ENCODE data around the gene SERPINF2.
"Not testable (repeated sequence)": the region's sequence is repeated elsewhere in the genome, so short reads cannot be mapped to it uniquely, and the experiment has no call there.

The SERPINF2 gene

DNA sequence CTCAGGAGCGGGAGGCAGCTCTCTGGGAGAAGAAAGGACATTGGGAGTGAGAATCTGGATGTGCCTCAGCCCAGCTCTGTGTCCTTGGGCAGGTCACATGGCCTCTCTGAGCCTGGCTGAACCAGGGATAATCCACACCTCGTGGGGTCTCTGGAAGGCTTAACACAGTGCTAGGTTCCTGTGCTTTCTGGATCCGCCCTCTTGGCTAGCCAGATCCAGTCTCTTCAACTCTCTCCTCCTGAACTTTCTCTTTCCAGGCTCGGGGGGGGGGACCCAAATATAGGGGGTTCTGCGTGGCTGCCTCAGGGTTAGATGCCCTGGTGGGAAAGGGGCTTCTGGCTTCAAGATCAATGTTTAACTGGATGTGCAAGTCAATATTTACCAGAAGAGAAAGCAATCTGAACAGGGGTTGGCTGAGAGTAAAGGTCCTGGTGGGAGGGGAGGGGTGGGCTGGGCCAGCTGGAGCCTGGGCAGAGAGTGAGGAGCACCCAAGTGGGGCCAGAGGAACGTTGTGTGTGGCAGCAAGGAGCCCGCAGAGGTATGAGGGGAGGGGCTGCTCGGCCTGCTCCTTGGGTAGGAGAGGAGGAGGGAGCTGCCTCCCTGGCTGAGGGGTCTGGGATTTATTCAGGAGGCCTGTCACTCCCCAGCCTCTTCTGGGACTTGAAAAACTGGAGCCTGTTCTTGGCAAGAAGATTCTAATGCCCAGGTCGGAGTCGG lies at the start of gene SERPINF2:
SERPINF2 (plus strand) TSS at position 501 of the 717 bp plus-strand sequence. CDS start 2,125 bp downstream, outside the sequence.
- Histone ChIP-seq H3K27ac (ENCODE audit: low read depth, low read length) (no peak within 1 kb of the TSS), H3K9ac (ENCODE audit: low read length) (no peak within 1 kb of the TSS), H3K4me3 (ENCODE audit: low read depth, low read length) (no peak within 1 kb of the TSS), H3K9me3 (ENCODE audit: control insufficient read depth, insufficient read depth, low read depth, low read length) (peaks cover 9% of the 10 kb centered on the region; the same call in 1 of the 2 replicates), H3K36me3 (ENCODE audit: control insufficient read depth, insufficient read depth, low read length) (peaks cover under 1% of the 10 kb centered on the region; the same call in 1 of the 2 replicates), H3K27me3 (ENCODE audit: control insufficient read depth, insufficient read depth, low read length) (no peaks in the 10 kb centered on the region; the same call in 1 of the 2 replicates), H3K4me1 (ENCODE audit: control insufficient read depth, insufficient read depth, low read length) (peaks cover 8% of the 10 kb centered on the region; the same call in 1 of the 2 replicates)

DNA sequence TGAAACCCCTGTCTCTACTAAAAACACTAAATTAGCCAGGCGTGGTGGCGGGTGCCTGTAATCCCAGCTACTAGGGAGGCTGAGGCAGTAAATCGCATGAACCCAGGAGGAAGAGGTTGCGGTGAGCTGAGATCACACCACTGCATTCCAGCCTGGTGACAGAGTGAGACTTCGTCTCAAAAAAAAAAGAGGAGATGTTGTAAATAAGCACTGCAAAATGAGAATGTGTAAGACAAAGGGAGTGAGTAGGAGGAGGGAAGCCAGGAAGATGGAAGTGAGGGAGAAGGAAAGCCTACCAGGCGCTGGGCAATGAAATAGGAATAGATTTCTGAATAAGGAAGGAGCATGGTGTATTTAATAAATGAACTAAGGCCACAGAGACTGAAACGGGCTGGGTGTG lies 49.3 kb upstream of the SERPINF2 start:
- peaks cover 2% of the 10 kb centered on the region; the same call in 1 of the 2 replicates for H3K9me3 ChIP-seq (ENCODE audit: control insufficient read depth, insufficient read depth, low read depth, low read length)
- H3K27me3 ChIP-seq (ENCODE audit: control insufficient read depth, insufficient read depth, low read length), result no peaks in the 10 kb centered on the region
- no peak overlapping the region for H3K4me3 ChIP-seq (ENCODE audit: low read depth, low read length)
- H3K9ac ChIP-seq (ENCODE audit: low read length), result no peak overlapping the region
- H3K27ac ChIP-seq (ENCODE audit: low read depth, low read length), result no peak overlapping the region
- no peaks in the 10 kb centered on the region for H3K4me1 ChIP-seq (ENCODE audit: control insufficient read depth, insufficient read depth, low read length)
- H3K36me3 ChIP-seq (ENCODE audit: control insufficient read depth, insufficient read depth, low read length), result no peaks in the 10 kb centered on the region

DNA sequence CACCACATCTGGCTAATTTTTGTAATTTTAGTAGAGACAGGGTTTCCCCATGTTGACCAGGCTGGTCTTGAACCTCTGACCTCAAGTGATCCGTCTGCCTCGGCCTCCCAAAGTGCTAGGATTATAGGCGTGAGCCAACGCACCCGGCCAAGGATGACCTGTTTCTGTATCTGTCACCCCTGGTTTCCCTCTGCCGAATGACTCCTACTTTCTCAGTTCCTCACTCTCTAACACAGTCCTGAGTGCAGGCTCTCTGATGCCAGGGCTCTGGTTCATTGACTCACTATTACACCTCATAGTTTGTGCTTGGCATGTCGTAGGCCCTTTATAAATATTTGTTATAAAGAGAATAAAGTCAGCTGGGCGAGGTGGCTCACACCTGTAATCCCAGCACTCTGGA lies 47.3 kb upstream of the SERPINF2 start:
- Histone ChIP-seq H3K27me3 (ENCODE audit: control insufficient read depth, insufficient read depth, low read length) (no peaks in the 10 kb centered on the region), H3K9me3 (ENCODE audit: control insufficient read depth, insufficient read depth, low read depth, low read length) (peaks cover 2% of the 10 kb centered on the region; the same call in 1 of the 2 replicates), H3K36me3 (ENCODE audit: control insufficient read depth, insufficient read depth, low read length) (no peaks in the 10 kb centered on the region), H3K4me1 (ENCODE audit: control insufficient read depth, insufficient read depth, low read length) (no peaks in the 10 kb centered on the region), H3K9ac (ENCODE audit: low read length) (no peak overlapping the region), H3K27ac (ENCODE audit: low read depth, low read length) (no peak overlapping the region), H3K4me3 (ENCODE audit: low read depth, low read length) (no peak overlapping the region)

DNA sequence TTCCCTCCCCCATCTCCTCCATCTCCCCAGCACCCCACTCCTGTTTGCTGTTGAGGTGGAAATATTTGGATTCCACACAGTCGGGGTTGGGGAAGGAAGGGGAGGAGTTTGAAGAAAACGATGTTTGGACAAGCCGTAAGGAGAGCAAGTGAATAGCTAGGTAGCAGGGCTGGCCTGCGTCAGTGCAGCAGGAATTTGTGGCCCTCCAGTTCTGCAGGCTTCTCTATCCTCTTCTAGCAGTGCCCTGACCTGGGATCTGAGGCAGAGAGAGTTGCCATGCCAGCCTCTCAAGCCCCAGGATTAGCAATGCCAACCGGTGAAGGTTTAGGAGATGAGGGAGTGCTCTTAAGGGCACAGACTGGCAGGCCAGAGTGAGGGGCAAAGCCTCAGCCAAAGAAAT lies 45.0 kb upstream of the SERPINF2 start:
- no peak overlapping the region for H3K4me3 ChIP-seq (ENCODE audit: low read depth, low read length)
- no peaks in the 10 kb centered on the region for H3K36me3 ChIP-seq (ENCODE audit: control insufficient read depth, insufficient read depth, low read length)
- no peak overlapping the region for H3K27ac ChIP-seq (ENCODE audit: low read depth, low read length)
- H3K4me1 ChIP-seq (ENCODE audit: control insufficient read depth, insufficient read depth, low read length), result no peaks in the 10 kb centered on the region
- no peaks in the 10 kb centered on the region for H3K27me3 ChIP-seq (ENCODE audit: control insufficient read depth, insufficient read depth, low read length)
- H3K9ac ChIP-seq (ENCODE audit: low read length), result no peak overlapping the region
- no peaks in the 10 kb centered on the region for H3K9me3 ChIP-seq (ENCODE audit: control insufficient read depth, insufficient read depth, low read depth, low read length)

- not testable (repeated sequence) for H3K27ac ChIP-seq (ENCODE audit: low read depth, low read length); H3K9ac ChIP-seq (ENCODE audit: low read length); H3K4me3 ChIP-seq (ENCODE audit: low read depth, low read length); H3K27me3 ChIP-seq (ENCODE audit: control insufficient read depth, insufficient read depth, low read length); H3K4me1 ChIP-seq (ENCODE audit: control insufficient read depth, insufficient read depth, low read length); H3K36me3 ChIP-seq (ENCODE audit: control insufficient read depth, insufficient read depth, low read length); H3K9me3 ChIP-seq (ENCODE audit: control insufficient read depth, insufficient read depth, low read depth, low read length)
Measured at GRCh38 chr17:1699891-1700290, 42.8 kb upstream of the SERPINF2 start.

DNA sequence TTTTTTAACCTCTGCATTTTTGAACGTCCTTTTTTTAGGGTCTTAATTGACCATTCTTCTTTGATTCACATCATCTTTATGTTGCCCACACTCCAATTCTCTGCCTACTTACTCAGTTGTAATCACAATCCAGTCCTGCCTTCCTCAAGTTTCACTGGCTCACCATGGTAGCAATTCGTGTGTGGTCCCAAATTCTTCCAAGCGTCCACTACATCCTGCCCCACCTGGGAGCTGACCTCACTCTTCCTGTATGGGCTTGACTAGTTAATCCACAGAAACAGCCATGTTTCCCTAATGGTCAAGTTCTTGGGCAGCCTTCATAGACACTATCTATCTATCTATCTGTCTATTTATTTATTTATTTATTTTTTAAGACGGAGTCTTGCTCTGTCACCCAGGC lies 39.6 kb upstream of the SERPINF2 start:
- H3K4me3 ChIP-seq (ENCODE audit: low read depth, low read length), result no peak overlapping the region
- H3K9me3 ChIP-seq (ENCODE audit: control insufficient read depth, insufficient read depth, low read depth, low read length), result no peaks in the 10 kb centered on the region
- H3K9ac ChIP-seq (ENCODE audit: low read length), result no peak overlapping the region
- H3K4me1 ChIP-seq (ENCODE audit: control insufficient read depth, insufficient read depth, low read length), result no peaks in the 10 kb centered on the region
- H3K27ac ChIP-seq (ENCODE audit: low read depth, low read length), result no peak overlapping the region
- no peaks in the 10 kb centered on the region for H3K27me3 ChIP-seq (ENCODE audit: control insufficient read depth, insufficient read depth, low read length)
- H3K36me3 ChIP-seq (ENCODE audit: control insufficient read depth, insufficient read depth, low read length), result no peaks in the 10 kb centered on the region

DNA sequence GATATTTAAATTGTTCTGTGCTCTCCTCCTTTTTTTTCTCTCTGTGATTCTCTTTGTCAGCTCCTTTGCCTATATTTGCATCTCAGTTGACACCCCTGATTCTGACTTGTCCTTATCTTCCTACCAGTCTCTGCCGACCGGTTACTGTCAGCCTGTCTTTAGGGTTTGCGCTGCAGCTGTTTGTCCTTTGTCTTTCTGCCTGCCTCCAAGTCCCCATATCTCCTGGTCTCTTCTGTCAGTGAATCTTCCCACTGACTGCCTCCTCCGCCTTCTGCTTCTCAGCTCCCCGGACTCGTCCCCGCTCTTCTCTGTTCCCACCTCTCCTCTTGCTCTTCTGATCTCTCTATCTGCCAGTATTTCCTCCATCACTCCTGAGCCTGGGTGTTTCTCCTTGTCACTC lies 37.7 kb upstream of the SERPINF2 start:
- H3K27ac ChIP-seq (ENCODE audit: low read depth, low read length), result no peak overlapping the region
- H3K27me3 ChIP-seq (ENCODE audit: control insufficient read depth, insufficient read depth, low read length), result no peaks in the 10 kb centered on the region
- no peak overlapping the region for H3K4me3 ChIP-seq (ENCODE audit: low read depth, low read length)
- H3K4me1 ChIP-seq (ENCODE audit: control insufficient read depth, insufficient read depth, low read length), result no peaks in the 10 kb centered on the region
- H3K9ac ChIP-seq (ENCODE audit: low read length), result no peak overlapping the region
- no peaks in the 10 kb centered on the region for H3K9me3 ChIP-seq (ENCODE audit: control insufficient read depth, insufficient read depth, low read depth, low read length)
- no peaks in the 10 kb centered on the region for H3K36me3 ChIP-seq (ENCODE audit: control insufficient read depth, insufficient read depth, low read length)

GRCh38 chr17:1707107-1707506 lies 35.6 kb upstream of the SERPINF2 start:
- Histone ChIP-seq H3K4me1 (ENCODE audit: control insufficient read depth, insufficient read depth, low read length) (peaks cover 4% of the 10 kb centered on the region), H3K27ac (ENCODE audit: low read depth, low read length) (no peak overlapping the region), H3K9me3 (ENCODE audit: control insufficient read depth, insufficient read depth, low read depth, low read length) (no peaks in the 10 kb centered on the region), H3K9ac (ENCODE audit: low read length) (no peak overlapping the region), H3K27me3 (ENCODE audit: control insufficient read depth, insufficient read depth, low read length) (peaks cover 4% of the 10 kb centered on the region), H3K4me3 (ENCODE audit: low read depth, low read length) (no peak overlapping the region), H3K36me3 (ENCODE audit: control insufficient read depth, insufficient read depth, low read length) (peaks cover 4% of the 10 kb centered on the region; the same call in 1 of the 2 replicates)

DNA sequence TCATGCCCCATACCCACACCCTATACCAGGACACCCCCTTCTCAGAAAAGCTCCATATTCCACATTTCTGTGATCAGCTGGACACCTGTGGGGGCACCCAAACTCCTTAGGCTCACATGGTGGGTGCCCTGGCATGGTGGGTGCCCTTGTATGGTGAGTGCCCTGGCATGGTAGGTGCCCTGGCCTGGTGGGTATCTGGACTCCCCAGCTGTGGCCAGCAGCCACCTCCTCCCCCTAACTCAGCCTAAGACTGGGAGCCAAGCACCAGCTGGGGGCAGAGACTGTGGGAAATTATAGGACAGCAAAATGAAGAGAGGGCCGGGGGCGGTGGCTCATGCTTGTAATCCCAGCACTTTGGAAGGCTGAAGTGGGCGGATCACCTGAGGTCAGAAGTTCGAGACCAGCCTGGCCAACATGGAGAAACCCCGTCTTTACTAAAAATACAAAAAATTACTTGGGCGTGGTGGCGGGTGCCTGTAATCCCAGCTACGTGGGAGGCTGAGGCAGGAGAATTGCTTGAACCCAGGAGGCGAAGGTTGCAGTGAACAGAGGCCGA lies 33.8 kb upstream of the SERPINF2 start:
- Histone ChIP-seq H3K36me3 (ENCODE audit: control insufficient read depth, insufficient read depth, low read length) (peaks cover 19% of the 10 kb centered on the region), H3K4me1 (ENCODE audit: control insufficient read depth, insufficient read depth, low read length) (peaks cover 12% of the 10 kb centered on the region)
- H3K27me3 ChIP-seq (ENCODE audit: control insufficient read depth, insufficient read depth, low read length); H3K9me3 ChIP-seq (ENCODE audit: control insufficient read depth, insufficient read depth, low read depth, low read length); H3K4me3 ChIP-seq (ENCODE audit: low read depth, low read length); H3K27ac ChIP-seq (ENCODE audit: low read depth, low read length); H3K9ac ChIP-seq (ENCODE audit: low read length): not testable (repeated sequence)

GRCh38 chr17:1709403-1709951 lies 33.2 kb upstream of the SERPINF2 start:
- H3K27ac ChIP-seq (ENCODE audit: low read depth, low read length), result no peak overlapping the region
- H3K36me3 ChIP-seq (ENCODE audit: control insufficient read depth, insufficient read depth, low read length), result peaks cover 19% of the 10 kb centered on the region
- H3K27me3 ChIP-seq (ENCODE audit: control insufficient read depth, insufficient read depth, low read length), result peaks cover 4% of the 10 kb centered on the region
- peak overlapping the region; percentile 87 for H3K4me3 ChIP-seq (ENCODE audit: low read depth, low read length)
- H3K4me1 ChIP-seq (ENCODE audit: control insufficient read depth, insufficient read depth, low read length), result peaks cover 15% of the 10 kb centered on the region
- no peaks in the 10 kb centered on the region for H3K9me3 ChIP-seq (ENCODE audit: control insufficient read depth, insufficient read depth, low read depth, low read length)
- no peak overlapping the region for H3K9ac ChIP-seq (ENCODE audit: low read length)

All from HUES6 (cell line).